Endometrium (tissue), 2 donors: ENCODE results near the gene TLR1.
"Not testable (repeated sequence)": the region's sequence is repeated elsewhere in the genome, so short reads cannot be mapped to it uniquely, and the experiment has no call there.

Experiments
- FAIRE-seq: peaks from 2 replicates; lab custom pipeline; 2012; peaks lifted over from hg19 to GRCh38; lab: Jason Lieb, UNC
- donor health status: control.
- donor health status: control.

The TLR1 gene

DNA sequence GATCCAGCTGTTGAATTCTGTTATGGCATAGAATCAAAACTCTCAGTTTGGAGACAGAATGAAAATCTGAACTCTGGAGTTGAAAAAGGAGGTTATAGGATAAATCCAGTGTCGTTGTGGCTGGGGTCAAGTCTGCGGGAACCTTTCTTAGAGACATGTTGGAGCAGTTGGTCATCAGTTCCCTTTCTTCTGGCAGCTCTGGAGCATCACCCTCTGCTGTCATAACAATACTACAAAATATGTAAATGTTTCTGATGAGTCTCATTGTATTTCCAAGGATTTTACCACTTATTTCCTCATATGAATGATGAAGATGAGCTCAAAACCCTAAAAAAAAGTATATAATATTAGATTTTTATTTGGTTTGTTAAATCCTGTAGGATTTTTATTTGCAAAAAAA, 29.3 kb downstream of the TLR1 start:
- no peak for FAIRE-seq

DNA sequence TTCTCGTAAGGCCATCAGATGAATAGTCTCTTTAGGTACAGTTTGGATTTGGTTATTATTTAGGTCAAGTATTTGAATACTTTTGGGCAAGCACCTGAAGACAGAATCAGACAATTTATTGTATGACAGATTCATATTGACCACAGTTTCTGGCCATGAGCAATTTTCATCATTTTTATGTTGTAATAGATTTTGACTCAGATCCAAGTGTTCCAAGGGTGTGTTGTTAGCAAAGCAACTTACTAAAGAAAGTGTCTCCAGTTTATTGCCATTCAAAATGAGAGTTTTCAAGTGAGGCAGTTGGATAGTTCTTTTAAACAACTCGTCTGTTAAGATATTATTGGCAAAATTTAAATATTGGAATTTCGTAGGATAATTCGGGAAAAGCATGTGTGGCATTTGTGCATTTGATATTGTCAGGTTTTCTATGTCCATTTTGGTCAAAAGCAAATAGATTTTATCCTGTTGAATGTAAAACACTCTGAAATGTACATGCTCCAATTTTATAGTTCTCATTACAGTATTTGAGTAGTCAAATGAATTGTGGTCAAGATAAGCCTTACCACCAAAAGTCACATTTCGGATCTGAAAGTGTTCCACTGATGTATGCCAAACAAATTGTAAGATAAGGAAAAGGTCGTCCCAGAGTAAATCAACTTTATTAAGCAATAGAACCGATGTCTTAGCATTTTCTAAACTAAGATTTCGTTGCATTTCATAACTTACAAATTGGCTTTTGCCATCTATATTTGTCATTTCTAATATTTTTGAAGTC, 30.2 kb downstream of the TLR1 start:
- no peak for FAIRE-seq

DNA sequence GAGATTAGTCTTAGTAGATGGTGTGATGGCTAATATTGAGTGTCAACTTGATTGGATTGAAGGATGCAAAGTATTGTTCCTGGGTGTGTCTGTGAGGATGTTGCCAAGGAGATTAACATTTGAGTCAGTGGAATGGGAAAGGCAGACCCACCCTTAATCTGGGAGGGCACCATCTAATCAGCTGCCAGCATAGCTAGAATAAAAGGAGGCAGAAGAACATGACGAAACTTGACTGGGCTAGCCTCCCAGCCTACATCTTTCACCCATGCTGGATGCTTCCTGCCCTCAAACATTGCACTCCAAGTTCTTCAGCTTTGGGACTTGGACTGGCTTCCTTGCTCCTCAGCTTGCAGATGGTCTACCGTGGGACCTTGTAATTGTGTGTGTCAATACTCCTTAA, 34.3 kb downstream of the TLR1 start:
- FAIRE-seq: not testable (repeated sequence)

DNA sequence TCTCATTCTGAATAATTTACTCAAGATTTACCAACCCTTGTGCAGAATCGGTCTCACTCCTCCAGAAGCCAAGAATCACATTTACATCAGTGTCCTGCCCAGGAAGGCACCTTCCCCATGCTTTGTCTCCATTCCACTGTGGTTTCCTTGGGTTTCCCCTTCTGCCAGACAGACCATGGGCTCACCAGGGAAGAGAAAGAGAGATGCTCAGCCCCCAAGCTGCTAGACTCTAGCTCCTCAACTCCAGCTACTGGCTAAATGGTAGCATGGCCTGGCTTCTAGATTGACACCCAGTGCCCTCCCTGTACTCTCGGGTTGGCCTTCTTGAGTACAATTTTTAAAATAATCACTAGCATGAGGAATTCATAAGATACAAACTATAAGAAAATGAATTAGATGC, 34.7 kb downstream of the TLR1 start:
- FAIRE-seq: no peak

DNA sequence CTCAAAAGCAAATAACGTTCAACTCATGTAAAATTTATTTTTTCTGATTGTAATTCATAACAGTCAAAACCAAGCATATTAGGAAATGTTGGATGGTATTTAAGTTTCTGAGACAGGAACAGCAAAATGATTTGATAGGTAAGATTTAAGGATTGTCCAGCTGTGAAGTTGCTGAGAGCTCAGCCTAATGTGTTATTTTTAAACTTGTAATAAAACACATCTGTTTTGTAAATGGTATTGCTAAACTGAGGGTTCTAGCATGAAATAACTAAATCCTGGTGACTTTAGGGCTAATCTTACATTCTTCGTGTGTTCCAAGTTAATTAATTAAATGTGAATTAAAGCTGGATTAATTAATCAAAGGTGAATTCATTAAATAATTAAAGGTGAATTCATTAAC, 35.1 kb downstream of the TLR1 start:
- FAIRE-seq: no peak

DNA sequence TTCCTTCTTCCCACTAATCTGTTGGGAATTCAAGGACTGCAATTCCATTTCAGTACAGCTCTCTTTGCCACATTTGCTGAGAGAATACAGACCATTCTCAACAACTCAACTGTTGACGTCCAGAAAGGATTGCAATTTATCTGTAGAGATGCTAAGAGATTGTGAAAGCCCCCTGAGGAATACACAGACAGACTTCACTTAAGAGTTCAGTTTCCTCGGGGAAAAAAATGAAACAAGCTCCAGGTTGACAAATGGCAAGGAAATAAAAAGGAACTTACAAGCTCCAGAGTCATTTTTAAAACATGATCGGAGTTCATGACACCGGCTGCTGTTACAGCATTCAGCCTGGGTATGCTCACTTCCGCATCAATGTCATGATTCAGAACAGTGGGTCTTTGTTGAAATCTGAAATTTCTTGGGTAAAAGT, 35.6 kb downstream of the TLR1 start:
- no peak for FAIRE-seq

DNA sequence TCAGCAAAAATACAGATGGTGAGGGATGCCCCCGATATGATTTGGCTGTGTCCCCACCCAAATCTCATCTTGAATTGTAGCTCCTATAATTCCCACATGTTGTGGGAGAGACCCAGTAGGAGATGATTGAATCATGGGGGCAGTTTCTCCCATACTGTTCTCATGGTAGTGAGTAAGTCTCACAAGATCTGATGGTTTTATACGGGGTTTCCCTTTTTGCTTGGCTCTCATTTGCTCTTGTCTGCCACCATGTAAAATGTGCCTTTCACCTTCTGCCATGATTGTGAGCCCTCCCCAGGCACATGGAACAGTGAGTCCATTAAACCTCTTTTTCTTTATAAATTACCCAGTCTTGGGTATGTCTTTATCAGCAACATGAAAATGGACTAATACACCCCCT, 37.7 kb downstream of the TLR1 start:
- not testable (repeated sequence) for FAIRE-seq

DNA sequence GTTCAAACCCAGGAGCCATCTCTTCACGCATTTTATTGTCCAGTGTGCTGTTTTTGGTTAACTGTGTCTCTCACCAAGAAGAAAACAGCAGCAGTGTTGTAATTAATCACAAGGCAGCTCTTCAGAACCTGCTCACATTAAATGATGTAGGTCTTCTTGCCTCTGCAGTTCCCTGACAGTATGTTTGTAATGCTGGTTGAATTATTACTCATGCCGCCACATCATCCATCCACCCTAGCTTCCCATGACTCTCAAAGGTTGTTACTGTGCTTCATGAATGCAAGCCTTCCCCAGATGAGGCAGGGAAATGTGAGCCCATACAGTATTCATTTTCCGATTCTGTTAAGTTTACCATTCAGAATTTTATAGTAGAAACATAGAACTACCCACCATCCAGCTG, 39.2 kb downstream of the TLR1 start:
- no peak for FAIRE-seq

DNA sequence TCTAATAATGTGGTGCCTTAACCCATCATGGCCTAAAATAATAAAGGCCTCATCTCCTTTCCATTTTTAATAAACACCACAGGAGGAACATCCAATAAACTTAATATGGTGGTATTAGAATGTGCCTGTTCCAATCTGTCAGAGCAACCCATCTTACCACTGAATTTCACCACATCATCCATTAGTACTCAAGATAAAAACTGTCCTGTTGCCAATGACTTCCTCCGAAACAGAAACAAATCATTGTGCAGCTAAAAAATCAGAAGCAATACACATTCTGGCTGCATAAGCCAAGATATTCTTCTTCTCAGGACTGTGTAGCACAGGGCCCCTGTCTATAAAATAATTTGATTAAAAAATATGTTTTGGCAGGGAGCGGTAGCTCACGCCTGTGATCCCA, 40.3 kb downstream of the TLR1 start:
- FAIRE-seq: no peak

DNA sequence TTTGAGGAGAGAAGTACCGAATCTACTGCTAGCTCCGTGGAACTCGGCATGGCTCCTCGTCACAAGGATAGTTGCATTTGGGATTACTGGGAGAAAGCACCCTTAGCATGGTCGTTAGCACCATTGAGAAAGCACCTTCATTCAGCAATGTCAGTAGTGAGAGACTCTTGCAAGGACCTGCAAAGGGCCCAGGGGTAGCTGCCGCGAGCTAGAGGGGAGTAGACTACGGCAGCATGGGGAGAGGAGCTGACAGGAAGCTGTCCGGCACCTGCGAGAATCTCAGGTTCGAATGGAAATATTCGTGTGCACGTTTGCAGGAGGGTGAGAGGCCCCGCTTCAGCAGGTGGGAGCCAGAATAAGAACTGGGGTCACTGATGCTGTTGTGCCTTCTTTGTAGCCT, 42.0 kb downstream of the TLR1 start:
- no peak for FAIRE-seq

DNA sequence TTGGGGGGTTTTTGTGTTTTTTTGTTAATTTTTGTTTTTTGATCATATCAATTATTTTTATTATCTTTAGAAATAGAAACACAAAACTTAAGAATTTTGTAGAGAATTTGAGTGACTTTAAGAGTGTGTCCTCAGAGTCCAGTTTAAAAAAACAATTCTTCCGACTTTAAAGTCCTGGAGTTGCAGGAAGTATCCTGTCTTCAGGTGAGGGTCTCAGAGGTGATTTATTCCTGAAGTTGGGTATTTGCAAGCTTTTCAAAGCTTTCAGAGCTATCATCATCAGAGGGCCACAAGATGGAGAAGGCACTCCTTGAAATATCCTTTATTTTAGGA, 44.8 kb downstream of the TLR1 start:
- no peak for FAIRE-seq

DNA sequence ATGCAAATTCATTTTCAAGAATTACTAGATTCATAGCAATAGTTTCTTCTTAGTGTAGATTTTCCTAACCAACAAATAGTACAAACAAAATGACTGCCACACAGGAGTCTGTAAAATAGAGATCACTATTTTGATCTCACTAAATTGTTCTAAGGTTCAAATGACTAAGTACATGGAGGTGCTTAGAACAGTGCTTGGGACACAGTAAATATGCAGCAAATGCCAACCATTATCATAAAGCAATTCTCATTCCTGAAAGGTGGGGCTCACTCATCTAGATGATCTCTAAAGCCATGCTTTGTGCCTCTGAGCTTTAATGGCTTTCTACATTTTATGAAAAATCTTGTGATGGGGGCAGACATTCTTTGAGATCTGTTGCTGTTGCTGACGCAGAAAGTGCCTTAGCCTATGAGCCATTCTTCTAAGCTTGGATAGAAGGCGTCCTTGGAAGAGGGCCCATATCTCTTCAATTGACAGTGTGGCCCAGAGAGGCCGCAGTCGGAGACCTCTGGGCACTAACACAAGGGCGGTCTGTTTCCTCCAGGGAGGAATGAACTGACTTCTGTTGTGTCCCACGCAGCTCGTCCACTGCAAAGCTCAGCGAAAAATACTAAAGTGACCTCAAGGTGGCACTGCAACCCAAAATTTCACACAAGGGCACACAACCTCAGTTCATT, 45.3 kb downstream of the TLR1 start:
- FAIRE-seq: peak; percentile 90

DNA sequence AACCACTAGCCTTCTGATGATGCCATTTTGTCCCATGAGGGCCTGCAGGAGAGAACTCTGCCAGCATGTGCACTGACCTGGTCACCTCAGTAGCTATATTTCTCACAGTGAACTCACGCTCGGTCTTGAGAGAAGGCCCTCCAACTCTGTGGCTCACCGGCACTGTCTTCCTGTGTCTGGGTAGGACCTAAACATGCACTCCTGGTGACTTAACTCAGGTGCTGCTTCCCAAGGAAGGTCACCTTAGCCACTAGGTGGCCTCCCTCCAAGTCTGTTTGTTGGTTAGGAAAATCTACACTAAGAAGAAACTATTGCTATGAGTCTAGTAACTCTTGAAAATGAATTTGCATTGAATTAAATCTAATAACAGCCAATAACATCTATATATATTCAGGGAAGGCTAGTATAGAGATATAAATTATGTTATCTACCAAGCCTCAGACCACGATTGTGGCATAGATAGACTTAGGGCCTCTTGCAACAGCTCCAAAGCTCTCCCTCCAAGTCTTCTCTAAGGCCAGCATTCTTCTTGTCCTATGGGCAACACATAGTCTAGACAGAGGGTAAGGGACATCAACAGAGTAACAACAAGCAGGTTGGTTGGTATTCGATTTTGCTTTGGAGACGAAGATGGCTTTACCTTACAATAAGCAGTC, 46.5 kb downstream of the TLR1 start:
- FAIRE-seq: no peak

DNA sequence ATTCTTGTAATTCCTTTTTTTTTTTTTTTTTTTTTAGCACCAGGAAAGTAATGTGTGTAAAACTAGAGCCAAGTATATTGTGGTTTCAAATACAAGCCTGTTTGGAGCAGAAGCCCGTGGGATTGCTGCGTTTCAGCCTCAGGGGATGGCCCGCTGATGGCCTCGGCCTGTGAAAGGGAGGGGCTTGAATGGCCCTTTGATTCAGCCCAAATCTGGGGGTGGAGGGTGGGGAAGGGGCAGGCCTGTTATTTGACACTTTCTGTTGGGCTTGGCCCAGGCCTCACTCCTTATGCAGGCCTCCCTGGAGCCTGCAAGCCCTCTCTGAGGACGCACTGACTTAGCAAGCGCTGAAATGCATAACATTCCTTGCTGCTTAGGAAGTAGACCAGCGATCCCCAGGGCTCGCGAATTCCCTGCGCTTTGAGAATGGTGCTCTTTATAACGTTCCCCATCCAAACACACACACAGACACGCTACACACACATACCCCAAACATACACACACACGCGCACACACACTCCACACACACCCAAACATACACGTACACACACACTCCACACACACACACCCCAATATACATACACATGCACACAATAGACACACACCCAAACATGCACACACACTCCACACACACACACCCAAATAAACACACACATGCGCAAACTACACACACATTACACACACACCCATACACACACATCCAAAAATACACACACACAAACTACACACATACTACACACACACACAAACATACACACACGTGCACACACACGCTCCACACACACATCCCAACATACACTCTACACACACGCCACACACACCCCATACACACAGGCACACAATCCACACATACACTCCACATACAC, 51.4 kb downstream of the TLR1 start:
- FAIRE-seq: peak; percentile 88

DNA sequence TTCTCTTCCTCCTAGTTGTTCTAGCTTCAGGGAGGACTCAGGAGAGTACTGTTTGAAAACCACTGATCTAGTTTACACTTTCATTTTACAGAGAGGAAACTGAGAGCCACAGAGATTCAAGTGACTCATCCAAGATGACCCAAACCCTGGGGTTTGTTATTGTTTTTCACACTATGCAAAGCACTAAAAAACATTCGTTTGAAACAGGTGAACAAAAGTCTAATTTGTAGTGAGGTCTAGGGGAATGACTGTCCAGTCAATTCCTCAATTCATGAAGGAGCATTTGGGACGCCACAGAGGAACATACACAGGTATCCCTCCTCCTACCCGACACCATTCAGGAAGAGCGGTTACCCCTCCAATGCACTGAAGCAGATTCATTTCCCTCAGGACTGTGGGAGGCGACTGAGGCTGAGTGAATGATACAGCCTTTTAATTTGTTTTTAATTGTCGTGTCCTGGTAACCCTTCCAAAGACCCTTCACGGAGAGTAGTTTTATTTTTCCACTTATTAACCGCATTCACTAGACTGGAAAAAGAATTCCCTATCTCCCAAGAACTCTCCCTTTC, 52.1 kb downstream of the TLR1 start:
- no peak for FAIRE-seq

DNA sequence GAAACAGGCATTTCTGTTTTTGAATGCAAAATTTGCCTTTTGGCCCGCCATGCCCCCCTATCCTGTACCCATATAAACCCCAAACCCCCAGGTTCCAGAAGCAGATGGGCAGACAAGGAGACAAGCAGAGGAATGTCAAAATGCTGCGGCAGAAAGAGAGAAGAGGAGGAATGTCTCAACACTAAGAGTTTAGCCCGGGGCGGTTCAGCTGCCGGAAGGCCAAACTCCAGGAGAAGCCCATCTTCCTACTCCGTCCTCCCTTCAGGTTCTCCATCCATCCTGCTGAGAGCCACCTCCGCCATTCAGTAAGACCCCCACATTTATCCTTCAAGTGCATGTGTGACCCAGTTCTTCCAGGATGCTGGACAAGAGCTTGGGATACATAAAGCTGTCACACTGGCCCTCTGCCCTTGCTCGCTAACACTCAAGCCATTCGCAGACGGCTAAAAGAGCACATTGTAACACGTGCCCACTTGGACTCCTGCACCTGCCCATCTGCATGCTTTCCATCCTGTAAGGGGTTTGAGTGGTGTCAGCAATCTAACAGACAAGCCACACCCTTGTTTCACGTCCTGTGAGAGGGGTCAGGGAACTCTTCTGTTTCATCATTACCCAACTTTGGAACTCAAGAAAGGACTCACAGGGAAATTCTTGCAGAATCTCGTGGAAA, 53.1 kb downstream of the TLR1 start:
- no peak for FAIRE-seq

DNA sequence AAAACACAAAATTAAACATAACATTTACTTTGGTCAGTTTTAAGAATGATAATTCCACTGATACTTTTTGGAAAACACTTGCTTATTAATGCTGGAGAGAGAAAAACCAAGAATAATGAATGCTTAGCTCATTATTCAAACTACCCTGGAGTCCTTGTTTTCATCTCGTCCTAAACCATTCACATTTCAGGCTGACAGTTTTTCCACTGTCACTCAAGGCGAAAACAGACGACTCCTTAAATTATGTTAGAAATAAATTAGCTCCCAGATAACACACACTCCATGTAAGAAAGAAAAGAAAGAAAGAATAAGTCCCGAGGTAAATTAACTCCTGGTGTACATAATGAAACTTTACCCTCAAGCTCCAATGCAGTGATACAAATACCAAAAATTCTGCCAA, 55.3 kb downstream of the TLR1 start:
- no peak for FAIRE-seq

DNA sequence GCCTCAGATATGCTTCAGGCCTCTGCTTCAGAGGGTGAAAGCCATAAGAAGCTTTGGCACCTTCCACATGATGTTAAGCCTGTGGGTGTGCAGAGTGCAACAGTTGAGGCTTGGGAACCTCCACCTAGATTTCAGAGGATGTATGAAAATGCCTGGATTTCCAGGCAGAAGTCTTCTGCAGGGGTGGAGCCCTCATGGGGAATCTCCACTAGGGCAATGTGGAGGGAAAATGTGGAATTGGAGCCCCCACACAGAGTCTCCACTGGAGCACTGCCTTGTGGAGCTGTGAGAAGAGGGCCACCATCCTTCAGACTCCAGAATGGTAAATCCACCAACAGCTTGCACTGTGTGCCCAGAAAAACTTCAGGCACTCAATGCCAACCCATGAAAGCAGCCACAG, 57.0 kb downstream of the TLR1 start:
- FAIRE-seq: no peak
